SU-DHL-6 (cell line): ENCODE measurements around the gene GRXCR2.

Experiments used
- H2AFZ ChIP-seq: fragments of 200-600 bp; sonication (generic); 2 replicates; pipeline ENCODE4 v1.6.1; 2014; ENCODE audit warnings: low read depth, mild to moderate bottlenecking, moderate library complexity, mixed read lengths, antibody characterized with exemption, low read length; ENCODE audit not compliant: severe bottlenecking
- H3F3A ChIP-seq: fragments of 200-600 bp; shearing (Covaris generic); 2 replicates; pipeline ENCODE4 v1.6.0; 2016; ENCODE audit warnings: antibody characterized with exemption, mild to moderate bottlenecking; ENCODE audit not compliant: insufficient read depth
- H3K27ac ChIP-seq: fragments of 200-600 bp; sonication (generic); 2 replicates; pipeline ENCODE4 v1.5.1; 2016; ENCODE audit warnings: low read depth, mild to moderate bottlenecking, low read length, moderate library complexity, mixed read lengths
- H3K27me3 ChIP-seq: fragments of 200-600 bp; sonication (generic), shearing (Covaris generic); 2 replicates; pipeline ENCODE4 v1.6.0; 2014; ENCODE audit warnings: mild to moderate bottlenecking, low read length
- H3K36me3 ChIP-seq: fragments of 200-600 bp; sonication (generic); 2 replicates; pipeline ENCODE4 v1.6.1; 2014; ENCODE audit warnings: mild to moderate bottlenecking, low read length, mixed read lengths
- H3K4me2 ChIP-seq: fragments of 300-600, 200-600 bp; shearing (Covaris generic), sonication (generic); 2 replicates; pipeline ENCODE4 v1.6.0; 2014; ENCODE audit warnings: low read length, low read depth, mild to moderate bottlenecking; ENCODE audit not compliant: poor library complexity, severe bottlenecking
- H3K4me3 ChIP-seq: fragments of 200-600 bp; sonication (generic); 2 replicates; pipeline ENCODE4 v1.5.1; 2014; ENCODE audit warnings: antibody characterized with exemption, low read length, mild to moderate bottlenecking, mixed read lengths; ENCODE audit not compliant: insufficient read depth, poor library complexity, severe bottlenecking
- H3K79me2 ChIP-seq: fragments of 200-600 bp; sonication (generic); 2 replicates; pipeline ENCODE4 v1.6.1; 2014; ENCODE audit warnings: mild to moderate bottlenecking, low read length, moderate library complexity; ENCODE audit not compliant: insufficient read depth
- H3K9ac ChIP-seq: fragments of 200-600 bp; sonication (generic); 2 replicates; pipeline ENCODE4 v1.7.0; 2014; ENCODE audit warnings: mild to moderate bottlenecking, low read length
- H3K9me2 ChIP-seq: fragments of 200-600 bp; sonication (generic); replicated peaks from 2 replicates; pipeline ENCODE4 v1.6.1; 2014; ENCODE audit warnings: low read length; ENCODE audit not compliant: insufficient read depth
- H3K9me3 ChIP-seq: fragments of 200-600 bp; sonication (generic); 2 replicates; pipeline ENCODE4 v1.6.1; 2014; ENCODE audit warnings: low read length, mixed read lengths; ENCODE audit not compliant: insufficient read depth
- H4K20me1 ChIP-seq: fragments of 200-600 bp; sonication (generic); 2 replicates; pipeline ENCODE4 v1.6.1; 2014; ENCODE audit warnings: low read depth, mild to moderate bottlenecking, antibody characterized with exemption, low read length, moderate library complexity, mixed read lengths
- EZH2phosphoT487 ChIP-seq: fragments of 200-600 bp; sonication (generic), shearing (Covaris generic); conservative IDR thresholded peaks from 2 replicates; pipeline ENCODE4 v1.6.1; 2018; ENCODE audit warnings: mild to moderate bottlenecking, antibody characterized with exemption, low read length, moderate library complexity, mixed read lengths
- TF ChIP-seq, protein P1 (sequence below): fragments of 200-600 bp; sonication (generic); IDR thresholded peaks from one replicate; pipeline ENCODE4 v1.5.1; 2017; ENCODE audit warnings: antibody characterized with exemption, mild to moderate bottlenecking, low read length, moderate library complexity; ENCODE audit not compliant: insufficient read depth, poor library complexity, severe bottlenecking

The GRXCR2 gene

DNA sequence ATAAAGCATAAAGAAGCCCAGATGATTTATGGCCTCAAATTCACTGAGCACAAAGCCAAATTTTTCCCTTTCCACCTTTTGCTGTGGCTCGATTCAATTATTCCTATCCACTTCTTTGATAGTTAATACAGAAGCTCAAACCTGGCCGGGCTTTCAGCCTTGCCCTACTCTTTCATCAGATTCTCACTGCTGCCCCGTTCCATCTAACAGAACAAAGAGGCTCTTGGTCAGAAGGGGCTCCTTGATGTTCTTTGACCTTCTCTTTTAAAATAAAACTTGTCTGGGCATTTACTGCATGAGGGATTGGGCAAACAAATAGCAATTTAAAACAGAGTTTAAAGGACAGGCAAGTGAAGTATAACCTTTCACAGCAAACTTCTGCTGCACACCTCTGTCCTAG is 9.8 kb downstream of the GRXCR2 start:
- H3K79me2 ChIP-seq, result no peaks in the 10 kb centered on the region
- no peaks in the 10 kb centered on the region for H3F3A ChIP-seq
- H3K9me3 ChIP-seq, result no peaks in the 10 kb centered on the region
- no peak overlapping the region for H3K27ac ChIP-seq
- H3K27me3 ChIP-seq, result no peaks in the 10 kb centered on the region
- no peaks in the 10 kb centered on the region for H3K36me3 ChIP-seq
- H3K4me3 ChIP-seq, result no peak overlapping the region
- TF ChIP-seq EZH2phosphoT487, result no peak
- TF ChIP-seq, protein P1, sequence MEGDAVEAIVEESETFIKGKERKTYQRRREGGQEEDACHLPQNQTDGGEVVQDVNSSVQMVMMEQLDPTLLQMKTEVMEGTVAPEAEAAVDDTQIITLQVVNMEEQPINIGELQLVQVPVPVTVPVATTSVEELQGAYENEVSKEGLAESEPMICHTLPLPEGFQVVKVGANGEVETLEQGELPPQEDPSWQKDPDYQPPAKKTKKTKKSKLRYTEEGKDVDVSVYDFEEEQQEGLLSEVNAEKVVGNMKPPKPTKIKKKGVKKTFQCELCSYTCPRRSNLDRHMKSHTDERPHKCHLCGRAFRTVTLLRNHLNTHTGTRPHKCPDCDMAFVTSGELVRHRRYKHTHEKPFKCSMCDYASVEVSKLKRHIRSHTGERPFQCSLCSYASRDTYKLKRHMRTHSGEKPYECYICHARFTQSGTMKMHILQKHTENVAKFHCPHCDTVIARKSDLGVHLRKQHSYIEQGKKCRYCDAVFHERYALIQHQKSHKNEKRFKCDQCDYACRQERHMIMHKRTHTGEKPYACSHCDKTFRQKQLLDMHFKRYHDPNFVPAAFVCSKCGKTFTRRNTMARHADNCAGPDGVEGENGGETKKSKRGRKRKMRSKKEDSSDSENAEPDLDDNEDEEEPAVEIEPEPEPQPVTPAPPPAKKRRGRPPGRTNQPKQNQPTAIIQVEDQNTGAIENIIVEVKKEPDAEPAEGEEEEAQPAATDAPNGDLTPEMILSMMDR, result no peak
- no peaks in the 10 kb centered on the region for H4K20me1 ChIP-seq
- H2AFZ ChIP-seq, result no peak overlapping the region
- no peaks in the 10 kb centered on the region for H3K9me2 ChIP-seq
- H3K4me2 ChIP-seq, result no peak overlapping the region
- H3K9ac ChIP-seq, result no peak overlapping the region

DNA sequence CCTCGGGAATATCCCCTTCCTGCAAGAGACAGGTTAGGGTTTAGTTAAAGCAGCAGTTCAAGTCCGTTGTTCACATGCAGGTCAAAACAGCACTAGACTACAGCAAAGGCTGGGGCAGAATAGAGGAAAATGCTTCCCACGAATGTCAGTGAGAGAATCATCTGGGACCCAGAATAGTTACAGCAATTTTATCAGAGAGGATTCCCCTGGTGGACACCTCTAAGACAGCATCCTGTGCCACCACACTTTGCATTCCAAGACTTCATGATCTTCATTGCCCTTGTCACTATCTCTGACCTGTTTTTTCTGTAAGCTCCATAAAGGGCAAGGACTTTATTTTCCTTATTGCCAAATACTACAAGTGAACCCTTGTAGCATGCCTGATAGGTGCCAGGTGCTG is 12.9 kb downstream of the GRXCR2 start:
- Histone ChIP-seq H3K27ac (no peak overlapping the region), H3K27me3 (no peaks in the 10 kb centered on the region), H4K20me1 (no peaks in the 10 kb centered on the region), H3F3A (no peaks in the 10 kb centered on the region), H3K9me3 (no peaks in the 10 kb centered on the region), H3K4me2 (no peak overlapping the region), H3K9ac (no peak overlapping the region), H3K36me3 (no peaks in the 10 kb centered on the region), H2AFZ (no peak overlapping the region), H3K9me2 (no peaks in the 10 kb centered on the region), H3K4me3 (no peak overlapping the region), H3K79me2 (no peaks in the 10 kb centered on the region)
- no peak for TF ChIP-seq EZH2phosphoT487
- TF ChIP-seq, protein P1, result no peak

DNA sequence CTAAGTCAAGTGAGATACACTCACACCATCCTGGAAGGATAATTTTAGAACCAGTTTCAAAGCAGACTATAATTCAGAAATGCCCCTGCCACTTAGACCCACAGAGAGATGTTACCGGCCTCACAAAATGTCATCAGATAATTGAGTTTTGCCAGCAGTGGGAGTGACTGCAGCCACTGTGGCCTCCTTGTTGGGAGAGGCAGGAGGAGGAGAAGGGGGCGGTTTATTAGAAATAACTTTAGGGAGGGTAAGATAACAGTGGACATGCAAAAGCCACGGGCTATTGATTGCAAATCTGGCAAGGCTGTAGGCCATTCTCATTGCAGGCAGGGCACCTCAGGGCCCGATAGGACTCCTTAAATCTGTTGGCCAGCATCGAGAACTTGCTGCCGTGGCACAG is 13.4 kb downstream of the GRXCR2 start:
- H3K27me3 ChIP-seq, result no peaks in the 10 kb centered on the region
- H3F3A ChIP-seq, result no peaks in the 10 kb centered on the region
- no peaks in the 10 kb centered on the region for H4K20me1 ChIP-seq
- H3K36me3 ChIP-seq, result no peaks in the 10 kb centered on the region
- H3K79me2 ChIP-seq, result no peaks in the 10 kb centered on the region
- TF ChIP-seq, protein P1, result no peak
- no peak for TF ChIP-seq EZH2phosphoT487
- no peak overlapping the region for H3K9ac ChIP-seq
- no peak overlapping the region for H3K4me3 ChIP-seq
- H3K27ac ChIP-seq, result no peak overlapping the region
- H3K9me2 ChIP-seq, result no peaks in the 10 kb centered on the region
- H3K9me3 ChIP-seq, result no peaks in the 10 kb centered on the region
- no peak overlapping the region for H2AFZ ChIP-seq
- no peak overlapping the region for H3K4me2 ChIP-seq

DNA sequence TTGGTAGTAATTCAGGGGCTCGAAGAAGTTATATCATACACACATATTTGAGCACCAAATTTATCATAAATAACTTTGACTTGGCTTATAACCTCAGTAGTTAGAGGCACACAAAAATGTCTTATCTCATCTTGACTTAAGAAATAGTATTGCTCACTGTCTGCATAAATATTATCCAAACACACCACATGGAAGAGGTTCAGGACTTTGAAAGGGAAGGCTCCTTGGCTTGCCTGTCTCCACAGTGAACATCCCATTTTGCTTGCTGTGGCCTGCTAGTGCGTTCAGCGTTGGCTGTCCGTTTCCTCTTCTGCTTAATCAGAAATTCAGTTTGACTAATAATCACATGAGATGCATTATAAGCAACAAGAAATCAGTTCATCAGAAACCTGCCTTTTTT is 13.9 kb downstream of the GRXCR2 start:
- Histone ChIP-seq H4K20me1 (no peaks in the 10 kb centered on the region), H3K9me2 (no peaks in the 10 kb centered on the region), H3K79me2 (no peaks in the 10 kb centered on the region), H3K36me3 (no peaks in the 10 kb centered on the region), H3F3A (no peaks in the 10 kb centered on the region), H3K9ac (no peak overlapping the region), H3K27ac (no peak overlapping the region), H3K9me3 (no peaks in the 10 kb centered on the region), H3K4me2 (no peak overlapping the region), H3K4me3 (no peak overlapping the region), H2AFZ (no peak overlapping the region), H3K27me3 (no peaks in the 10 kb centered on the region)
- TF ChIP-seq EZH2phosphoT487, result no peak
